KMS-11 (cell line): ENCODE results near the gene ASB15.
A peak's percentile ranks its signal among the peaks of the same experiment; 100 is the strongest.

Experiments
- H2AFZ ChIP-seq: fragments of 200-600 bp; sonication (generic); 2 replicates; pipeline ENCODE4 v1.6.1; 2016; ENCODE audit warnings: antibody characterized with exemption, mixed run types, low read depth
- H3K27ac ChIP-seq: fragments of 200-600 bp; sonication (generic); 2 replicates; pipeline ENCODE4 v1.6.1; 2016; ENCODE audit warnings: mild to moderate bottlenecking, mixed run types
- H3K27me3 ChIP-seq: fragments of 200-600 bp; sonication (generic); 2 replicates; pipeline ENCODE4 v1.6.1; 2017; ENCODE audit warnings: mild to moderate bottlenecking, low read depth, mixed run types, moderate library complexity; ENCODE audit not compliant: insufficient read depth
- H3K36me3 ChIP-seq: fragments of 200-600 bp; sonication (generic); 2 replicates; pipeline ENCODE4 v1.6.1; 2017; ENCODE audit warnings: mild to moderate bottlenecking, mixed run types; ENCODE audit not compliant: insufficient read depth
- H3K4me1 ChIP-seq: fragments of 200-600 bp; sonication (generic); 2 replicates; pipeline ENCODE4 v1.6.1; 2016; ENCODE audit warnings: mild to moderate bottlenecking, low read depth, mixed run types; ENCODE audit not compliant: poor library complexity, severe bottlenecking
- H3K4me2 ChIP-seq: fragments of 200-600 bp; sonication (generic); 2 replicates; pipeline ENCODE4 v1.7.0; 2016; ENCODE audit warnings: mild to moderate bottlenecking, mixed run types
- H3K4me3 ChIP-seq: fragments of 200-600 bp; sonication (generic); IDR thresholded peaks from 2 replicates; pipeline ENCODE4 v1.6.1; 2017; ENCODE audit warnings: low read depth, low read length, mixed read lengths; ENCODE audit not compliant: insufficient read depth
- H3K79me2 ChIP-seq: fragments of 200-600 bp; sonication (generic); 2 replicates; pipeline ENCODE4 v1.6.1; 2016; ENCODE audit warnings: low read depth, mixed run types; ENCODE audit not compliant: insufficient read depth
- H3K9ac ChIP-seq: fragments of 200-600 bp; sonication (generic); 2 replicates; pipeline ENCODE4 v1.6.1; 2016; ENCODE audit warnings: mild to moderate bottlenecking, mixed run types
- H4K20me1 ChIP-seq: fragments of 200-600 bp; sonication (generic); 2 replicates; pipeline ENCODE4 v1.6.1; 2016; ENCODE audit warnings: mild to moderate bottlenecking, mixed run types; ENCODE audit not compliant: insufficient read depth
- TF ChIP-seq, protein P1 (sequence below): fragments of 200-600 bp; sonication (generic); conservative IDR thresholded peaks from 2 replicates; pipeline ENCODE4 v1.6.1; 2017; ENCODE audit warnings: low read depth, mild to moderate bottlenecking, antibody characterized with exemption, low read length, moderate library complexity, mixed read lengths

The ASB15 gene

DNA sequence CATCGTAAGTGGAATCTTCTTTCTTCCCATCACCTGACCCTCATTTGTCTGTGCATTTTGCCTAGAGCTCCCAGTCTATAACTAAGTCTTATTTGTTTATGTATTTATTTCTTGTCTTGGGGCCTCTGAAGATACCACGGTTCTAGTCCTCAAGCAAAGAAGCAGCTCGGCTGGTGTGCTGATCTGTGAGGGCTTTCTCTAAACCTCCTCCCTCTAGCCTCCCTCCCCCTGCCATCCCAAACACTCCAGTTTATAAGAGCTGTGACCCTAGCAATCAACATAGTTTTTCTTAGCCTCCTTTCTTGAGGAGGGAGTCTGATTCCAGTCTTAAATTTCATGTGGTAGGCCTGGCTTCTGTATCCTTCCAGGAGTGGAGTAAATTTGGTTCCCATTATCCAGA is 28.3 kb upstream of the ASB15 start:
- Histone ChIP-seq H3K36me3 (no peaks in the 10 kb centered on the region), H3K4me1 (no peaks in the 10 kb centered on the region), H3K79me2 (no peaks in the 10 kb centered on the region), H3K27ac (no peak overlapping the region), H3K9ac (no peak overlapping the region), H3K4me2 (no peak overlapping the region), H2AFZ (no peak overlapping the region), H4K20me1 (no peaks in the 10 kb centered on the region), H3K27me3 (no peaks in the 10 kb centered on the region), H3K4me3 (no peak overlapping the region)
- TF ChIP-seq, protein P1, sequence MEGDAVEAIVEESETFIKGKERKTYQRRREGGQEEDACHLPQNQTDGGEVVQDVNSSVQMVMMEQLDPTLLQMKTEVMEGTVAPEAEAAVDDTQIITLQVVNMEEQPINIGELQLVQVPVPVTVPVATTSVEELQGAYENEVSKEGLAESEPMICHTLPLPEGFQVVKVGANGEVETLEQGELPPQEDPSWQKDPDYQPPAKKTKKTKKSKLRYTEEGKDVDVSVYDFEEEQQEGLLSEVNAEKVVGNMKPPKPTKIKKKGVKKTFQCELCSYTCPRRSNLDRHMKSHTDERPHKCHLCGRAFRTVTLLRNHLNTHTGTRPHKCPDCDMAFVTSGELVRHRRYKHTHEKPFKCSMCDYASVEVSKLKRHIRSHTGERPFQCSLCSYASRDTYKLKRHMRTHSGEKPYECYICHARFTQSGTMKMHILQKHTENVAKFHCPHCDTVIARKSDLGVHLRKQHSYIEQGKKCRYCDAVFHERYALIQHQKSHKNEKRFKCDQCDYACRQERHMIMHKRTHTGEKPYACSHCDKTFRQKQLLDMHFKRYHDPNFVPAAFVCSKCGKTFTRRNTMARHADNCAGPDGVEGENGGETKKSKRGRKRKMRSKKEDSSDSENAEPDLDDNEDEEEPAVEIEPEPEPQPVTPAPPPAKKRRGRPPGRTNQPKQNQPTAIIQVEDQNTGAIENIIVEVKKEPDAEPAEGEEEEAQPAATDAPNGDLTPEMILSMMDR: no peak

DNA sequence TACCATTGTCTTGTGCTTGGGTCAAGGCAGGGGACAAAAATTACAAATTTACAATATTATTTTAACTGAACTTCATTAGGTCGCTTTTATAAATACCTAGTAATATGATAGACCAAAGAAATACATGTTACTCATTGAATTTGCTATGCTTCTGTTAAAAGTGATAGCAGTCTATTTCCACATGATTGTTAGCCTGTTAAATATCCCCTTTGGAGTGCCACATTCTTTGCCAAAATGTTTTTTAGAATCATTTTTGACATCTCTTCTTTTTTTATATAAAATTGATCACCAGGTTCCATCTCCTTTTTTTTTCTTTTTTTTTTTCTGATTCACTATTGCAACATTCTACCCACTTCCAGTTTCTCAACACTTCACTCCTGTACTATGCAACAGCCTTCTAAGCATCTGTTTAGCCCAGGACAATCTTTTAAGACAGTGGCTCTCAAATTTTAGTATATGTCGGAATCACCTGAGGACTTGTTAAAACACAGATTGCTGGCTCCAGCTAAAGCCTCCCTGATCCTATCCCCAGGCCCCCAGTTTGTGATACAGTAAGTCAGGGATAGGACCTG is 27.6 kb upstream of the ASB15 start:
- Histone ChIP-seq H3K9ac (no peak overlapping the region), H2AFZ (no peak overlapping the region), H3K4me1 (no peaks in the 10 kb centered on the region)

DNA sequence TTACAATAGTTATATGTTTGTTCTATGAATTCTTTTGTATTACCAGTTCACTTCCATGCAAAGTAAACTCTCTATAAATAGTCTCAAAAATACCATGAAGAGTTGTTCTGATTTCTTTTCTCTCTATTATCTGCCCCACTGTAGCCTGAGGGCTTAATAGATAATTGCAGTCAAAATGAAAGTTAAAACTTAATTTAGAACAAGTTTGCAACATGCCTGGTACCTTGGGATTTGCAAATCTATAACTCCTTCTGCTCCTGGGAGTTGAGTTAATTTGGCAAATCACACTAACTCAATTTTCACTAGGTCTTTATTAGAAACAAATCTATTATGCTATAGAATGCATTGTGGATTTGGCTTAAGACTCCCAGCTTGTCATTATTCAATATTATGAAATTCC is 22.2 kb upstream of the ASB15 start:
- Histone ChIP-seq H3K4me3 (no peak overlapping the region), H3K27me3 (no peaks in the 10 kb centered on the region), H3K27ac (no peak overlapping the region), H3K79me2 (no peaks in the 10 kb centered on the region), H3K4me1 (no peaks in the 10 kb centered on the region), H3K36me3 (no peaks in the 10 kb centered on the region), H2AFZ (no peak overlapping the region), H3K4me2 (no peak overlapping the region), H4K20me1 (no peaks in the 10 kb centered on the region), H3K9ac (no peak overlapping the region)
- TF ChIP-seq, protein P1: no peak

More for the DNA sequence above, 27.6 kb upstream of the ASB15 start:
- Histone ChIP-seq H4K20me1 (no peaks in the 10 kb centered on the region), H3K27ac (no peak overlapping the region), H3K4me2 (no peak overlapping the region), H3K4me3 (no peak overlapping the region), H3K36me3 (no peaks in the 10 kb centered on the region), H3K27me3 (no peaks in the 10 kb centered on the region), H3K79me2 (no peaks in the 10 kb centered on the region)
- TF ChIP-seq, protein P1: no peak

DNA sequence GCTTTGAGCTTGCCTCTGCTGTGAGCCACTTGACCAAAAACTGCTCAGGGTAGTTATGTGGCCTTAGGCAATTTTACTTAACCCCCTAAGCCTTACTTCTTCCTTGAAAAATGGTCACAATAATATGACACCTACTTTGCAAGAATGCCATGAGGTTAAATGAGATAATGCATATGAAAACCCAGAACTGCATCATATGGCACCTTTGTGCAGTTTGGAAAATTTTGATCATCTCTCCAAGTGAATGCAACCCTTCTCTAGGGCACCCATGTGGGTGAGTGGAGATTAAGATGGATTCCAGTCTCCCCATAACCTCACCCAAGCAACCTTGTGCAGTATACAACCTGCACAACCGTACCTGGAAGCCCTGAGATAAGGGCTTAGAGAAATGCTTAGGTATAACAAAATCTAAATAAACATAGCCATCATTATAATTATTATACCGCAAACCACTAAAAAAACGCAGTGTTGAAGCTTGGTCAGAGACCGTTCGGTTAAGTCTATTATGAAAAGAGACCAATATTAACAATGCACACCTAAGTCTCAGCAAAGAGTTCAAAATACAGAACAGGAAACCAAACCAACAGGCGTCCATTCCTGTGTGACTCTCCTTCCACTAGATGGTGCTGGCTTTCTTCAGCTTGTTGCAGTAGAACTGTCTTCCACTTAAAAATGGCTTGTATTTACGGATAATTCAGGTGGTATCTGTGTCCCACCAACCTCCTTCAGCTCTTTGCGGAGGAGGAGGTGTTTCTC is 21.0 kb upstream of the ASB15 start:
- Histone ChIP-seq H3K79me2 (no peaks in the 10 kb centered on the region), H3K4me1 (no peaks in the 10 kb centered on the region), H3K36me3 (no peaks in the 10 kb centered on the region), H3K9ac (no peak overlapping the region), H4K20me1 (no peaks in the 10 kb centered on the region), H3K4me3 (no peak overlapping the region), H2AFZ (peak overlapping the region; percentile 44), H3K27me3 (no peaks in the 10 kb centered on the region), H3K27ac (no peak overlapping the region), H3K4me2 (peak overlapping the region; percentile 7; the same call in 1 of the 2 replicates)
- TF ChIP-seq, protein P1: peak; percentile 79
